HUES64 (cell line): ENCODE measurements around the gene ZNF280C.

Source experiments
- H3K27ac ChIP-seq: 2 replicates; pipeline ENCODE4 v1.7.0; 2013; ENCODE audit warnings: low read depth, low read length, inconsistent platforms
- H3K27me3 ChIP-seq: 2 replicates; pipeline ENCODE4 v1.6.1; 2013; ENCODE audit warnings: mild to moderate bottlenecking, low read length; ENCODE audit not compliant: insufficient read depth
- H3K36me3 ChIP-seq: 2 replicates; pipeline ENCODE4 v1.6.1; 2013; ENCODE audit warnings: mild to moderate bottlenecking, low read length; ENCODE audit not compliant: insufficient read depth
- H3K4me1 ChIP-seq: 2 replicates; pipeline ENCODE4 v1.6.1; 2013; ENCODE audit warnings: mild to moderate bottlenecking, low read length, moderate library complexity; ENCODE audit not compliant: insufficient read depth
- H3K4me3 ChIP-seq: 2 replicates; pipeline ENCODE4 v1.5.1; 2013; ENCODE audit warnings: mild to moderate bottlenecking, low read length, moderate library complexity
- H3K9ac ChIP-seq: 2 replicates; pipeline ENCODE4 v1.6.1; 2013; ENCODE audit warnings: mild to moderate bottlenecking, low read depth, low read length
- H3K9me3 ChIP-seq: 2 replicates; pipeline ENCODE4 v1.6.1; 2013; ENCODE audit warnings: low read depth, low read length; ENCODE audit not compliant: insufficient read depth
- WGBS: fragments of 150-250, 120-280 bp; methylation state at CpG from one replicate; pipeline ENCODE4 v1.1.7; 2013; ENCODE audit warnings: missing lambda C conversion rate; 5-methylcytosine and 5-hydroxymethylcytosine counted together

The ZNF280C gene

DNA sequence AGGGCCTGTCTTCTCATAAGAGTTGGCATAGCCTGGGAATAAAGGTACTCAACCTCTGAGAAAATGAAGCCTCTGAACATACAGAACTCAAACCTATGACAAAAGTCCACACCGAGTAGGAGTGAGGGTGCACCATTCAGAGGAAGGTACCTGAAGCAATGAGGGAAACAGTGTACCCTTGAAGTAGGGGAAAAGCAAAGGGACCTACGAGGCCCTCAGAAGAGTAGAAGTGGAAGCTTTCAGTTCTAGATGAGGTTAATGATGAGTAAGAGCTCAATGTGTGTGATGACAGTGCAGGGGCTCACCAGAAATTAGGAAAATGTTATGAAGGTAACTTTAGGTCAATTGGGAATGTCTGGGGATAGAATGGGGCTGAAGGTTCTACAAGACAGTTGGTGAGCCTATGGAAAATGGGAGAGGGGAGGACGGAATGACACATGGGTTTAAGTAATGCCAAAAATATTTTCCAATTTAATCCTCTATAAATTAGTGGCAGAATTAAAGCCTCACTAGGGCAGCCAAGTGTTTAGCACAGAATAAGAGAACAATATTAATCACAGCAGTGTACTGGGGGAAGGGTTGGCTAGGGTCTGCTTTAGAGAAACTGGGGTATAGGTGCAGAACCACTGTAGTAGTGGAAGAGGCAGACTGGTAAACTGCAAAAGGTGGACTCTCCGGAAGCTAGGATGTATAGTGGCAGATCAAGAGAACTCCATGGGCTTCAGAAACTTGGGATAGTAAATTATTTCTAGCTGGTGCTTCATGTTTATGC is 57.1 kb downstream of the ZNF280C start:
- Histone ChIP-seq H3K36me3 (peaks cover 83% of the 10 kb centered on the region), H3K4me3 (no peak overlapping the region), H3K9ac (no peak overlapping the region), H3K27me3 (no peaks in the 10 kb centered on the region), H3K4me1 (no peaks in the 10 kb centered on the region), H3K27ac (no peak overlapping the region), H3K9me3 (no peaks in the 10 kb centered on the region)
- 92% methylated on average over 3 of the region's 4 CpGs for WGBS

DNA sequence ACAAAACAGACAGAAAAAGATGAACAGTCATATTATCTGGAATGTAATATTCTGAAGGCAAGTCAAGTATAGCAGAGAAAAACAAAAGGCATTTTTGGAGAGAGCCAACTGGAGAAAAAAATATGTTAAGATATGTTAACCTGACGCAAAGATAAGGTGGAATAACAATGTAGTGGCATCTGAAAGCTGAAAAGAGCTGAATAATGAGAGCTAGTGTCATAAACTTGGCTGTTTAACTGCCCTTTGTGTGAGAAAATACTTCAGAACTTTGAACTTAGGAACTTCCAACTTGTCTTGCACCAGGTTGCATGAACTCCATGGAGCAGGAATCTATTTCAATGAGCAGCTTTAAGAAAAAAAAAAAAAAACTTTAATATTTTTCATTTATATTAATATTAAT is 64.1 kb downstream of the ZNF280C start:
- H3K9ac ChIP-seq: no peak overlapping the region
- H3K4me3 ChIP-seq: no peak overlapping the region
- H3K4me1 ChIP-seq: no peaks in the 10 kb centered on the region
- no peaks in the 10 kb centered on the region for H3K27me3 ChIP-seq
- H3K27ac ChIP-seq: no peak overlapping the region
- no peaks in the 10 kb centered on the region for H3K9me3 ChIP-seq
- peaks cover 57% of the 10 kb centered on the region for H3K36me3 ChIP-seq
- 0% methylated on average over 1 of the region's 1 CpG for WGBS

DNA sequence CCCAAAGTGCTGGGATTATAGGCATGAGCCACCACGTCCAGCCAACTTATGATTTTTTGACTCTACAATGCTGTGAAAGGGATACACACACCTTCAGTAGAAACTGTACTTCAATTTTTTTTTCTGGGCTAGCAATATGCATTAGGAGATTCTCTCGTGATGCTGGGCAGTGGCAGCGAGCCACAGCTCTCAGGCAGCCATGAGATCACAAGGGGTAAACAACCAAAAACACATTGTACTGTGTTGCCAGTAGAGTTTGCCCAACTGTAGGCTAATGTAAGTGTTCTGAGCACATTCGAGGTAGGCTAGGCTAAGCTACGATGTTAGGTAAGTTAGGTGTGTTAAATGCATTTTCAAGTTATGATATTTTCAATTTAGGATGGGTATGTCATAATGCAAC is 71.2 kb downstream of the ZNF280C start:
- H3K27ac ChIP-seq: no peak overlapping the region

DNA sequence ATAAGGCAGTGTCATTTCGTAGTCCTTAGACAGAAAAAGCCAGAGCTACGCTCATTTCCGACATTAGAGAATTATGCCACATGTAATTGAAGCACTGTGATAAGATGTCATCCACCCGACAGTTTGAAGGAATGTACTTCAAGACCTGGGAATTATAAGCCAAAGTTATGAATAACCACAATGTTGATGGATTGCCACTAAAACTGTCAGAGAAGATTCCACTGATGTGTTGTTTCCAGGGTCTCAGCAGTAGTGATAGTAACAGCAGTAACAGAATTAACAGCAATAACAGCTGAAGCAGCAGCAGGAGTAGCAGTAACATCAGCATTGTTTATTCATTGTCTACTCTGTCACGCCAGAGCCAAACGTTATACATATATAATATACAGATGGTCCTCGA is 72.2 kb downstream of the ZNF280C start:
- H3K9me3 ChIP-seq: no peaks in the 10 kb centered on the region
- no peaks in the 10 kb centered on the region for H3K4me1 ChIP-seq
- peaks cover under 1% of the 10 kb centered on the region; the same call in 1 of the 2 replicates for H3K36me3 ChIP-seq
- H3K27ac ChIP-seq: no peak overlapping the region
- WGBS: 93% methylated on average over 4 of the region's 7 CpGs
- H3K9ac ChIP-seq: no peak overlapping the region
- no peak overlapping the region for H3K4me3 ChIP-seq
- H3K27me3 ChIP-seq: no peaks in the 10 kb centered on the region

More for the DNA sequence above, 71.2 kb downstream of the ZNF280C start:
- 84% methylated on average over 5 of the region's 5 CpGs for WGBS
- Histone ChIP-seq H3K4me1 (no peaks in the 10 kb centered on the region), H3K9me3 (no peaks in the 10 kb centered on the region), H3K27me3 (no peaks in the 10 kb centered on the region), H3K4me3 (no peak overlapping the region), H3K36me3 (peaks cover 7% of the 10 kb centered on the region; the same call in 1 of the 2 replicates), H3K9ac (no peak overlapping the region)

DNA sequence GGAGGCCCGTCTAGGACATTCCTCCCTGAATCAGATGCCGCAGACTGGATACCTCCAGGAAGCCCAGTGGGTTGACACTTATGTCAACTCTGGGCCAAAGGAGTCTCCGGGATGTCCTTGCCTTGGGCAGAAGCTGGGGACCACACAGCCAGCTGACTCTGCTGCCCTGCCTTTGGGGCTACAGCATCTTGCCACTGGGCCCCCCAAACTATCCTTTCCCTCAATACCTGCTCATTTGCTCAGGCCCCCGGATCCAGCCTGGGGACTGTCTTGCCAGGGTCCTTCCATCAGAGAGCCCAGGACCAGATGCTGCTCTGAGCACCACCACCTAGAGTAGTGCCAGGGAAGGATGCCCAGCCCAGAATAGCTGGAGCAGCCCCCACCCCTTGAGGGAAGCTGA is 77.9 kb downstream of the ZNF280C start:
- Histone ChIP-seq H3K27ac (no peak overlapping the region), H3K9me3 (no peaks in the 10 kb centered on the region), H3K9ac (no peak overlapping the region), H3K27me3 (no peaks in the 10 kb centered on the region), H3K4me1 (no peaks in the 10 kb centered on the region), H3K4me3 (no peak overlapping the region), H3K36me3 (no peaks in the 10 kb centered on the region)
- WGBS: 84% methylated on average over 4 of the region's 4 CpGs

DNA sequence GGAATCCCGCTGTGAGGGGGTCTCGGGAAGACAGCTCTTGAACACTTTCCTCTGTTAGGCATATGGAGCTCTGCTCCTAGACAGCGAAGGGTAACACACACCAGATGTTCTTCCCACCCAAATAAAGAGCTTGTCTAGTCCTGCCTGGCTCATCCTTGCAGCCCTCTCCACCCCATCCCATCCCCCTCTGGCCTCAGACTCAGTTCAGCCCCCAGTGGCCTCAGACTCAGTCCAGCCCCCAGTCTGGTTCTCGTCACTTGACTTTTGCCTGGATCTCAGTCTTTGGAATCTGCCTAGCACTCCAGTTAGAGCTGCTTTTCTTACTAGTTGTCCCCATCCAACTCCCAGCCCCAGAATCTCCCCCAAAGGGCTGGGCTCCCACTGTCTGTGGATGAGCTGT is 82.0 kb downstream of the ZNF280C start:
- no peaks in the 10 kb centered on the region for H3K9me3 ChIP-seq
- H3K27me3 ChIP-seq: no peaks in the 10 kb centered on the region
- no peaks in the 10 kb centered on the region for H3K36me3 ChIP-seq
- H3K9ac ChIP-seq: no peak overlapping the region
- no peak overlapping the region for H3K4me3 ChIP-seq
- H3K4me1 ChIP-seq: no peaks in the 10 kb centered on the region
- H3K27ac ChIP-seq: no peak overlapping the region
- 82% methylated on average over 4 of the region's 4 CpGs for WGBS

DNA sequence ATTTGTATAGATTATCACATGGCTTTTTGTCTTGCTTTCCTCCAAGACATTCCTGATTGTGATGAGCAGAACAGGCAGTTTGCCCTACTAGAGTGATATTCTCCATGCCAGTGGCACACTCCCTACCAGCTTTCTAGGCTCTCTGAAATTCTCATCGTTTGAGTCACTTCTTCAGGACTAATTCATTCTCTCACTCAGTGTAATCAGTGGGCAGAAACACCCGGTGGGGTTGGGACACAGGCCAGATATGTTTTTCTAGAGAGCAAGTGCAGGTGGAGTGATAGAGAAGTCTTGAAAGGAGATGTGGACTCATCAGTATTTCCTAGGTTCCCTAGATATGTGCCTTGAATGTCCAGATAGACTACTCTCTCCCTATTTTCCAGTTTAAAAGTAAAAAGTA is 83.8 kb downstream of the ZNF280C start:
- WGBS: 58% methylated on average over 2 of the region's 2 CpGs

DNA sequence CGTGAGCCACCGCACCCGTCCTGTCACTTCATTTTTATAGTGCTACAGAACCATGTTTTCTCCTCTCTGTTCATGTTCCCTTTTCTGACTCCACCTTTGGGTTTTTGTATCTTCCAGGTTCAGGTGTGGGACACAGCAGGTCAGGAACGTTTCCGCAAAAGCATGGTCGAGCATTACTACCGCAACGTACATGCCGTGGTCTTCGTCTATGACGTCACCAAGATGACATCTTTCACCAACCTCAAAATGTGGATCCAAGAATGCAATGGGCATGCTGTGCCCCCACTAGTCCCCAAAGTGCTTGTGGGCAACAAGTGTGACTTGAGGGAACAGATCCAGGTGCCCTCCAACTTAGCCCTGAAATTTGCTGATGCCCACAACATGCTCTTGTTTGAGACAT is 84.5 kb downstream of the ZNF280C start:
- no peaks in the 10 kb centered on the region for H3K9me3 ChIP-seq
- no peak overlapping the region for H3K27ac ChIP-seq
- no peaks in the 10 kb centered on the region for H3K4me1 ChIP-seq
- WGBS: 95% methylated on average over 11 of the region's 11 CpGs
- H3K27me3 ChIP-seq: no peaks in the 10 kb centered on the region
- H3K4me3 ChIP-seq: no peak overlapping the region
- H3K9ac ChIP-seq: no peak overlapping the region
- no peaks in the 10 kb centered on the region for H3K36me3 ChIP-seq

More for the DNA sequence above, 83.8 kb downstream of the ZNF280C start:
- no peak overlapping the region for H3K27ac ChIP-seq
- H3K36me3 ChIP-seq: no peaks in the 10 kb centered on the region
- no peak overlapping the region for H3K9ac ChIP-seq
- H3K4me1 ChIP-seq: no peaks in the 10 kb centered on the region
- H3K27me3 ChIP-seq: no peaks in the 10 kb centered on the region
- H3K4me3 ChIP-seq: no peak overlapping the region
- no peaks in the 10 kb centered on the region for H3K9me3 ChIP-seq

DNA sequence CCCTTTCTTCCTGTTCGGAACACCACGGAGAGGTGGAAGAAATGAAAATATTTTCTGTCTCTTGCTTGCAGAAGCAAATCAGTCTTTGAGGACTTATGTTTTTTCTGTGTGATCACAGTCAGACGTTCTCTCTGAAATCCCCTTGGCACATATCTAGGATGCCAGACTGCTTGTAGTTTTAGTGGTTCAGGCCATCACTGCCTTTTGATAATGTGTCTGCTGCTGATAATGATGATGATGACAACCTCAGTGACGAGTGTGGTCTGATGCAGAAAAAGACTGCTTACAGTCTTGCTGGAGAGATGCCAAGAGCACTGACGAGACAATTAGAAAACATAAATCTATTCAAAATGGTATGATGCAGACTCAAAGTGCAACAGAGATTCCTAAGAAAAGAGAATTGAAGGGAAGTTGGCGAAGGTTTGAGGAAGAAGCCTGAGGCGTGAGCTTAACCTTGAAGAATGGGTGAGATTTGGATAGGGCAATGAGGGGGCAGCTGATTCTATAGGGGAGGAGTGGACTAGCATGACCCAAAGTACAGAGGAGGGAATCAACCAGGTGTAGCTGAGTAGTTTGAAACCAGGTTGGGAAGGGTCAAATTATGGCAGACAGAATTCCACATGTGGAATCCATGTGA is 89.0 kb downstream of the ZNF280C start:
- WGBS: 90% methylated on average over 4 of the region's 7 CpGs
- Histone ChIP-seq H3K9me3 (no peaks in the 10 kb centered on the region), H3K27me3 (no peaks in the 10 kb centered on the region; the same call in 1 of the 2 replicates), H3K9ac (no peak overlapping the region), H3K27ac (no peak overlapping the region), H3K4me3 (no peak overlapping the region), H3K36me3 (no peaks in the 10 kb centered on the region), H3K4me1 (no peaks in the 10 kb centered on the region)

DNA sequence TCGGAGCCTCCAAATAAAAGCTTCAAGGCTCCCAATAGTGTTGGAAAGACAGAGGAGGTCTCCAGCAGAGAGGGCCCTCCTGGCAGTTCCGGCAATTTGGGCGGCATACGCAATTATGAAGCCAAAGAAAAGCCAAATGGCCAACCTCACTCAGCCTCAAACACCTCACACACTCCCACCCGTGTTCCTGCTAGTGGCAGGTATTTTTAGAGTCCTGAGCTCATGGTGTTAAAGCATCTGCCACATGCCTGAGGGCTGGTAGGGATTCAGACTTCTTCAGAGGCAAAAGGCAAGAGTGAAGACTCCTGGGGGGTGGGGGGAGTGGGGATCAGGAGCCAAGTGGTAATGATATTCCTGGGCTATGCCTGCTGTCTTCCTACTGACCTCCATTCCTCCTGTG is 89.5 kb downstream of the ZNF280C start:
- Histone ChIP-seq H3K4me1 (no peaks in the 10 kb centered on the region), H3K27me3 (no peaks in the 10 kb centered on the region; the same call in 1 of the 2 replicates), H3K27ac (no peak overlapping the region), H3K36me3 (no peaks in the 10 kb centered on the region), H3K9me3 (no peaks in the 10 kb centered on the region), H3K9ac (no peak overlapping the region), H3K4me3 (no peak overlapping the region)
- WGBS: 88% methylated on average over 5 of the region's 5 CpGs

DNA sequence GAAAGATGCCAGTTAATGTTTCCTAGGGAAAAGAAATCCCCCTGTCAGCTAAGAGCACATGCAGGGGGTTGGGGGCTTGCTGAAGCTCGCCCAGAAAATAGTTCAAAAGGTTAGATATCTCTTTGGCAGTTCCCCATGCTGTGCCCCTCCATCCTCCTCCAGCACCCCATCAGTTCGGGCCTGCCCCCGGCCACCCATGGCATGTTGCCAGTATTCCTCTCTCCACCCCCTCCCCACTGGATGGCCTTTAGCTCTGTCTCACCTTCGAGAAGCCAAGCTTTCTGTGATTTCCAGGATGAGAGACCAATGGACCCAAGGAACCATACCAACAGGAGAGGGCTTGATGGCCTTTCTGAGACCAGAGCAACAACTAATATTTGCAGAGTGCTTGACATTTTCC is 91.8 kb downstream of the ZNF280C start:
- Histone ChIP-seq H3K4me1 (no peaks in the 10 kb centered on the region), H3K9me3 (no peaks in the 10 kb centered on the region)
- WGBS: 93% methylated on average over 4 of the region's 4 CpGs

More for the DNA sequence above, 91.8 kb downstream of the ZNF280C start:
- Histone ChIP-seq H3K4me3 (no peak overlapping the region), H3K27me3 (peaks cover 20% of the 10 kb centered on the region), H3K36me3 (no peaks in the 10 kb centered on the region), H3K27ac (no peak overlapping the region), H3K9ac (no peak overlapping the region)
